IMR-90 (cell line): Measurements from ENCODE around the gene ZBTB22. TPM values are rescaled to one million over a fixed set of nuclear protein-coding genes. Genes with fewer than 3 reads are reported as not detected.

Experiments used
- ATAC-seq: fragments of 200-7000 bp; cut with Tn5 transposase; 2 replicates; pipeline ENCODE4 v1.9.1; 2020; ENCODE audit warnings: low read depth, mild to moderate bottlenecking, moderate library complexity
- BruUV-seq: library from RNA; stranded (reverse); fragments of 400-500 nt; replicated peaks from 2 replicates; lab custom pipeline; 2021; lab: Mats Ljungman, UMichigan
- CTCF ChIA-PET: fragments of 300-600 bp; formaldehyde crosslinking; extraction: SDS; loops from one replicate; lab custom pipeline; 2021; ENCODE audit warnings: antibody characterized with exemption; lab: Yijun Ruan, JAX
- POLR2A ChIA-PET: fragments of 300-600 bp; sonication (Branson Sonifier 250); formaldehyde crosslinking; loops from one replicate; lab custom pipeline; 2022; ENCODE audit warnings: antibody characterized with exemption; ENCODE audit not compliant: unreplicated experiment; lab: Charles Lee
- DNase-seq: peaks from one replicate; pipeline ENCODE4 v3.0.0; 2013
- H2AFZ ChIP-seq: replicated peaks from 2 replicates; pipeline ENCODE3; 2013; ENCODE audit warnings: low read length, mild to moderate bottlenecking; ENCODE audit not compliant: poor library complexity
- H2AK5ac ChIP-seq: 2 replicates; pipeline ENCODE4 v1.6.1; 2013; ENCODE audit warnings: low read depth, low read length, inconsistent platforms
- H2AK9ac ChIP-seq: replicated peaks from 2 replicates; pipeline ENCODE3; 2013; ENCODE audit warnings: mild to moderate bottlenecking, low read depth, low read length, moderate library complexity; ENCODE audit not compliant: poor library complexity
- H2BK120ac ChIP-seq: 2 replicates; pipeline ENCODE4 v1.6.1; 2013; ENCODE audit warnings: low read depth, low read length, inconsistent platforms
- H2BK15ac ChIP-seq: 3 replicates; pipeline ENCODE4 v1.6.1; 2013; ENCODE audit warnings: low read depth, low read length, inconsistent platforms
- H2BK20ac ChIP-seq: 2 replicates; pipeline ENCODE4 v1.6.1; 2013; ENCODE audit warnings: low read depth, mild to moderate bottlenecking, inconsistent platforms, low read length, moderate library complexity
- H2BK5ac ChIP-seq: 2 replicates; pipeline ENCODE4 v1.6.1; 2013; ENCODE audit warnings: mild to moderate bottlenecking, low read depth, low read length, inconsistent platforms; ENCODE audit not compliant: poor library complexity, severe bottlenecking
- H3K14ac ChIP-seq: replicated peaks from 2 replicates; pipeline ENCODE4 v1.6.1; 2013; ENCODE audit warnings: low read depth, low read length, inconsistent platforms
- H3K18ac ChIP-seq: 2 replicates; pipeline ENCODE4 v1.6.1; 2013; ENCODE audit warnings: low read depth, low read length, control low read depth
- H3K23ac ChIP-seq: 2 replicates; pipeline ENCODE4 v1.6.1; 2013; ENCODE audit warnings: low read depth, low read length, inconsistent platforms
- H3K27ac ChIP-seq: 2 replicates; pipeline ENCODE4 v1.5.1; 2013; ENCODE audit warnings: mild to moderate bottlenecking, control low read depth, low read length; ENCODE audit not compliant: insufficient read depth
- H3K27me3 ChIP-seq: 2 replicates; pipeline ENCODE4 v1.6.1; 2013; ENCODE audit warnings: low read length; ENCODE audit not compliant: control insufficient read depth, insufficient read depth
- H3K36me3 ChIP-seq: 2 replicates; pipeline ENCODE4 v1.6.1; 2013; ENCODE audit warnings: low read length, mixed read lengths; ENCODE audit not compliant: control insufficient read depth, insufficient read depth
- H3K4ac ChIP-seq: 2 replicates; pipeline ENCODE4 v1.6.1; 2013; ENCODE audit warnings: low read depth, low read length, inconsistent platforms
- H3K4me1 ChIP-seq: 2 replicates; pipeline ENCODE4 v1.6.1; 2013; ENCODE audit warnings: low read length, mixed read lengths; ENCODE audit not compliant: control insufficient read depth, insufficient read depth
- H3K4me2 ChIP-seq: 2 replicates; pipeline ENCODE4 v1.6.1; 2013; ENCODE audit warnings: low read depth, mild to moderate bottlenecking, control low read depth, low read length, moderate library complexity
- H3K4me3 ChIP-seq: 2 replicates; pipeline ENCODE4 v1.5.1; 2013; ENCODE audit warnings: low read depth, mild to moderate bottlenecking, control low read depth, low read length, moderate library complexity; ENCODE audit not compliant: insufficient read depth
- H3K56ac ChIP-seq: 2 replicates; pipeline ENCODE4 v1.6.1; 2013; ENCODE audit warnings: low read length, inconsistent platforms; ENCODE audit not compliant: insufficient read depth; ENCODE audit errors: extremely low read depth
- H3K79me1 ChIP-seq, 2 experiments: 2 replicates each; pipeline ENCODE4 v1.6.1; 2013; ENCODE audit warnings: low read length in 2 of 2, inconsistent platforms in 1 of 2, low read depth in 1 of 2
- H3K9ac ChIP-seq: 2 replicates; pipeline ENCODE4 v1.6.1; 2013; ENCODE audit warnings: low read depth, low read length, control low read depth
- H3K9me1 ChIP-seq: 2 replicates; pipeline ENCODE4 v1.6.1; 2013; ENCODE audit warnings: low read length, inconsistent platforms; ENCODE audit not compliant: insufficient read depth
- H3K9me3 ChIP-seq: 2 replicates; pipeline ENCODE4 v1.6.1; 2013; ENCODE audit warnings: low read length; ENCODE audit not compliant: control insufficient read depth, insufficient read depth
- H4K20me1 ChIP-seq: 2 replicates; pipeline ENCODE4 v1.6.1; 2013; ENCODE audit warnings: low read length, inconsistent platforms; ENCODE audit not compliant: insufficient read depth
- H4K5ac ChIP-seq: 2 replicates; pipeline ENCODE4 v1.6.1; 2013; ENCODE audit warnings: mild to moderate bottlenecking, low read depth, low read length, control low read depth
- H4K8ac ChIP-seq, 2 experiments: 2 replicates each; pipeline ENCODE4 v1.6.1; 2013; ENCODE audit warnings: low read depth in 2 of 2, low read length in 2 of 2, control low read depth in 1 of 2, inconsistent platforms in 1 of 2
- H4K91ac ChIP-seq: 2 replicates; pipeline ENCODE4 v1.6.1; 2013; ENCODE audit warnings: low read depth, low read length, inconsistent platforms; ENCODE audit not compliant: insufficient read depth
- BHLHE40 ChIP-seq: fragments of 150-350 bp; IDR thresholded peaks from 2 replicates; pipeline ENCODE4 v1.6.1; 2016; ENCODE audit warnings: mild to moderate bottlenecking, low read depth, low read length
- CEBPB ChIP-seq: IDR thresholded peaks from 2 replicates; pipeline ENCODE4 v1.6.1; 2012; ENCODE audit warnings: low read depth, low read length, improper control_type of control experiment
- CHD1 ChIP-seq: IDR thresholded peaks from 2 replicates; pipeline ENCODE4 v1.6.1; 2012; ENCODE audit warnings: low read depth, low read length, improper control_type of control experiment
- FOS ChIP-seq: fragments of 150-350 bp; IDR thresholded peaks from 2 replicates; pipeline ENCODE4 v1.6.1; 2016; ENCODE audit warnings: low read depth, low read length
- MAFK ChIP-seq: IDR thresholded peaks from 2 replicates; pipeline ENCODE4 v1.6.1; 2012; ENCODE audit warnings: low read depth, low read length, improper control_type of control experiment
- MAZ ChIP-seq: IDR thresholded peaks from 2 replicates; pipeline ENCODE4 v1.6.1; 2012; ENCODE audit warnings: low read depth, mild to moderate bottlenecking, low read length, improper control_type of control experiment, moderate library complexity, borderline replicate concordance
- MXI1 ChIP-seq: IDR thresholded peaks from 2 replicates; pipeline ENCODE4 v1.6.1; 2012; ENCODE audit warnings: low read depth, mild to moderate bottlenecking, low read length, moderate library complexity, borderline replicate concordance
- NFE2L2 ChIP-seq: fragments of 150-350 bp; IDR thresholded peaks from 2 replicates; pipeline ENCODE4 v1.6.1; 2016; ENCODE audit warnings: low read depth, mild to moderate bottlenecking, low read length
- POLR2A ChIP-seq: IDR thresholded peaks from 2 replicates; pipeline ENCODE4 v1.6.1; 2012; ENCODE audit warnings: mild to moderate bottlenecking, low read depth, low read length
- RCOR1 ChIP-seq: IDR thresholded peaks from 2 replicates; pipeline ENCODE4 v1.6.1; 2012; ENCODE audit warnings: mild to moderate bottlenecking, low read length, improper control_type of control experiment; ENCODE audit not compliant: insufficient replicate concordance
- RFX5 ChIP-seq: IDR thresholded peaks from 2 replicates; pipeline ENCODE4 v1.8.0; 2012; ENCODE audit warnings: low read depth, mild to moderate bottlenecking, low read length, moderate library complexity
- SMC3 ChIP-seq: fragments of 150-350 bp; IDR thresholded peaks from 2 replicates; pipeline ENCODE4 v1.6.1; 2016; ENCODE audit warnings: low read depth, mild to moderate bottlenecking, antibody characterized with exemption, low read length, moderate library complexity
- WGBS, 2 experiments: methylation state at CpG; one replicate each; pipeline versions ENCODE4 v1.1.5 to v1.1.7; 2013; ENCODE audit warnings: missing lambda C conversion rate in 2 of 2; ENCODE audit not compliant: insufficient read length in 1 of 2; ENCODE audit errors: extremely low coverage in 2 of 2; 5-methylcytosine and 5-hydroxymethylcytosine counted together
- dilution Hi-C: fragments of 300-500 bp; cut with HindIII; formaldehyde crosslinking; loops from one replicate; pipeline ENCODE4 v1.14.3; 2018; ENCODE audit warnings: low sequenced_read_pairs; ENCODE audit not compliant: unreplicated experiment
- in situ Hi-C: fragments of 300-500 bp; cut with MboI; formaldehyde crosslinking; loops from 3 replicates; pipeline ENCODE4 v1.14.3; 2019; ENCODE audit warnings: low sequenced_read_pairs, inconsistent platforms, mixed read lengths
- intact Hi-C: fragments of 100-400 bp; cut with micrococcal nuclease; formaldehyde crosslinking; loops from 2 replicates; pipeline ENCODE4 v1.10.0; 2022
- polyA plus RNA-seq, 3 experiments: library from polyadenylated mRNA; depleted of rRNA; stranded (reverse); fragments of >200 nt; gene quantifications; 2 replicates each; pipeline ENCODE4 v1.2.3, GENCODE V29; 2012; ENCODE audit warnings: low replicate concordance in 1 of 3
- total RNA-seq: library from RNA; depleted of rRNA; stranded (reverse); fragments of >200 nt; gene quantifications from 2 replicates; pipeline ENCODE4 v1.2.3, GENCODE V29; 2012
- TF ChIP-seq, protein P1 (sequence below): conservative IDR thresholded peaks from 2 replicates; pipeline ENCODE4 v1.5.1; 2012; ENCODE audit warnings: mild to moderate bottlenecking, low read depth, low read length, improper control_type of control experiment
- TF ChIP-seq, protein P2 (sequence below): fragments of 150-350 bp; IDR thresholded peaks from 2 replicates; pipeline ENCODE4 v1.6.1; 2016; ENCODE audit warnings: low read depth, mild to moderate bottlenecking, low read length, moderate library complexity, borderline replicate concordance
- TF ChIP-seq, protein P3 (sequence below): fragments of 150-350 bp; IDR thresholded peaks from 2 replicates; pipeline ENCODE4 v1.6.1; 2017; ENCODE audit warnings: mild to moderate bottlenecking, antibody characterized with exemption, low read length, low read depth

Gene ZBTB22
- total and polyA plus RNA-seq, 2 of the 4 experiments (the other 2 are of a cell fraction) = 6.8 to 13.0 TPM

DNA sequence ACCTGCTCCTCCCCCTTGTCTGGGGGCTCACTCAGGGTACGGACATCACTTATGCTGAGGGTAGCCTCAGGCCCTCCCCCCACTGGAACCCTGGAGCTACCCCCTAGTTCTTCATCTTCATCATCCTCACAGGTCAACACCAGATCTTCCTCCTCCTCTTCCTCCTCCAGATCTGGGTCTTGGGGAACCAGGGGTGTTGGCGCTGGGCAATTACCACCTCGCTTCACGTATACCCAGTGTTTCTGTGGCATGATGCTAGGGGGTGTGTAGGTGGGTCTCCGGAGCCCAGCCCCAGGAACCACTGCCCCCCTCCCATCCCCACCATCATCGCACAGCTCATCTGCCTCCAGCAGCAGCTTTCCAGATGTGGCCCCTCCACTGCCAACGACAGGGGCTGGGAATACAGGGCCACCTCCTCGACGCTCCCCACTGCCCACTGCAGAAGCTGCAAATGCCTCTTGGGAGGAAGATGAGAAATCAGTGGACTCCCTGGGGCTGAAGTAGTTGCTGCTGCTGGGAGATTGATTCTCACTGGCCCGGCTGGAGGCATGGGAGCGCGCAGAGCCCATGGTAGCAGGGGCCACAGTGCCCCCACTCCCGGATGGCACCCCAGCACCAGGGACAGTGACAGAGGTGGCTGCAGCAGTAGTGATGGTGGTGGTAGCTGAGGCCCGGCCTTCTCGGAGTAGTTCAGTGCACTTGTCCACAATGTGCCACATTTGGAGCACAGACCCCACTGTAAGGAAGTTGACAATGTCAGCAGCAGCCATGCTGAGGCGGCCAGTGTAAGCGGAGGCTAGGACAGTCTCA lies 1.5 kb downstream of the ZBTB22 start:
- Histone ChIP-seq H4K91ac (no peak overlapping the region), H3K4ac (no peak overlapping the region), H3K4me2 (no peak overlapping the region), H4K8ac (no peak overlapping the region), H2AFZ (no peak overlapping the region), H3K27ac (no peak overlapping the region), H2AK9ac (peak overlapping the region; percentile 99), H3K14ac (no peak overlapping the region), H3K9ac (no peak overlapping the region), H2BK15ac (no peak overlapping the region), H2BK20ac (no peak overlapping the region), H3K9me1 (peaks cover 22% of the 10 kb centered on the region), H4K5ac (no peak overlapping the region), H3K4me1 (peaks cover 32% of the 10 kb centered on the region), H2BK120ac (no peak overlapping the region), H4K20me1 (peaks cover 23% of the 10 kb centered on the region), H3K36me3 (peaks cover 25% of the 10 kb centered on the region), H2AK5ac (no peak overlapping the region), H2BK5ac (no peak overlapping the region), H3K18ac (no peak overlapping the region), H3K23ac (no peak overlapping the region), H3K56ac (no peak overlapping the region), H3K27me3 (no peaks in the 10 kb centered on the region), H3K9me3 (no peaks in the 10 kb centered on the region), H3K4me3 (no peak overlapping the region), H3K79me1 (peaks cover 35 to 83% of the 10 kb centered on the region in 2 experiments)
- CTCF ChIA-PET = no interaction called here
- DNase-seq (no peak), ATAC-seq (no peak)
- intact Hi-C loops (no loop called here), in situ Hi-C loops (no loop called here), dilution Hi-C loops (no loop called here)
- BruUV-seq = no TSS peak
- WGBS, 2 experiments = 92% methylated on average over 2 of the region's 17 CpGs; no CpG with 5 or more reads in 1 of the 2 experiments
- POLR2A ChIA-PET = no interaction called here
- TF ChIP-seq POLR2A (no peak), RCOR1 (no peak), CEBPB (no peak), MAZ (no peak), MAFK (no peak), RFX5 (no peak), CHD1 (no peak), MXI1 (no peak), BHLHE40 (no peak), FOS (no peak), SMC3 (no peak), NFE2L2 (no peak)
- TF ChIP-seq, protein P1, sequence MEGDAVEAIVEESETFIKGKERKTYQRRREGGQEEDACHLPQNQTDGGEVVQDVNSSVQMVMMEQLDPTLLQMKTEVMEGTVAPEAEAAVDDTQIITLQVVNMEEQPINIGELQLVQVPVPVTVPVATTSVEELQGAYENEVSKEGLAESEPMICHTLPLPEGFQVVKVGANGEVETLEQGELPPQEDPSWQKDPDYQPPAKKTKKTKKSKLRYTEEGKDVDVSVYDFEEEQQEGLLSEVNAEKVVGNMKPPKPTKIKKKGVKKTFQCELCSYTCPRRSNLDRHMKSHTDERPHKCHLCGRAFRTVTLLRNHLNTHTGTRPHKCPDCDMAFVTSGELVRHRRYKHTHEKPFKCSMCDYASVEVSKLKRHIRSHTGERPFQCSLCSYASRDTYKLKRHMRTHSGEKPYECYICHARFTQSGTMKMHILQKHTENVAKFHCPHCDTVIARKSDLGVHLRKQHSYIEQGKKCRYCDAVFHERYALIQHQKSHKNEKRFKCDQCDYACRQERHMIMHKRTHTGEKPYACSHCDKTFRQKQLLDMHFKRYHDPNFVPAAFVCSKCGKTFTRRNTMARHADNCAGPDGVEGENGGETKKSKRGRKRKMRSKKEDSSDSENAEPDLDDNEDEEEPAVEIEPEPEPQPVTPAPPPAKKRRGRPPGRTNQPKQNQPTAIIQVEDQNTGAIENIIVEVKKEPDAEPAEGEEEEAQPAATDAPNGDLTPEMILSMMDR = no peak
- TF ChIP-seq, protein P2, sequence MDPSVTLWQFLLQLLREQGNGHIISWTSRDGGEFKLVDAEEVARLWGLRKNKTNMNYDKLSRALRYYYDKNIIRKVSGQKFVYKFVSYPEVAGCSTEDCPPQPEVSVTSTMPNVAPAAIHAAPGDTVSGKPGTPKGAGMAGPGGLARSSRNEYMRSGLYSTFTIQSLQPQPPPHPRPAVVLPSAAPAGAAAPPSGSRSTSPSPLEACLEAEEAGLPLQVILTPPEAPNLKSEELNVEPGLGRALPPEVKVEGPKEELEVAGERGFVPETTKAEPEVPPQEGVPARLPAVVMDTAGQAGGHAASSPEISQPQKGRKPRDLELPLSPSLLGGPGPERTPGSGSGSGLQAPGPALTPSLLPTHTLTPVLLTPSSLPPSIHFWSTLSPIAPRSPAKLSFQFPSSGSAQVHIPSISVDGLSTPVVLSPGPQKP = no peak
- TF ChIP-seq, protein P3, sequence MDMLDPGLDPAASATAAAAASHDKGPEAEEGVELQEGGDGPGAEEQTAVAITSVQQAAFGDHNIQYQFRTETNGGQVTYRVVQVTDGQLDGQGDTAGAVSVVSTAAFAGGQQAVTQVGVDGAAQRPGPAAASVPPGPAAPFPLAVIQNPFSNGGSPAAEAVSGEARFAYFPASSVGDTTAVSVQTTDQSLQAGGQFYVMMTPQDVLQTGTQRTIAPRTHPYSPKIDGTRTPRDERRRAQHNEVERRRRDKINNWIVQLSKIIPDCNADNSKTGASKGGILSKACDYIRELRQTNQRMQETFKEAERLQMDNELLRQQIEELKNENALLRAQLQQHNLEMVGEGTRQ = no peak
